GM19395 (cell line): ENCODE measurements around the gene CCDC74B.
"Not testable (repeated sequence)": the region's sequence is repeated elsewhere in the genome, so short reads cannot be mapped to it uniquely, and the experiment has no call there.

Experiments
- ATAC-seq: cut with Tn5 transposase; IDR thresholded peaks from one replicate; pipeline ENCODE4 v1.9.1; 2021; ENCODE audit warnings: mild to moderate bottlenecking, moderate library complexity; ENCODE audit not compliant: unreplicated experiment

CCDC74B gene

GRCh38 chr2:130145006-130145414, at the start of gene CCDC74B:
TSS of gene CCDC74B (minus strand) at chr2:130145112. CDS start at chr2:130144996, 116 bp downstream.
- peak; percentile 85 for ATAC-seq

GRCh38 chr2:130193824-130194223, 48.9 kb upstream of the CCDC74B start:
- ATAC-seq, result not testable (repeated sequence)

- not testable (repeated sequence) for ATAC-seq
Measured at GRCh38 chr2:130192451-130192850, 47.5 kb upstream of the CCDC74B start.

DNA sequence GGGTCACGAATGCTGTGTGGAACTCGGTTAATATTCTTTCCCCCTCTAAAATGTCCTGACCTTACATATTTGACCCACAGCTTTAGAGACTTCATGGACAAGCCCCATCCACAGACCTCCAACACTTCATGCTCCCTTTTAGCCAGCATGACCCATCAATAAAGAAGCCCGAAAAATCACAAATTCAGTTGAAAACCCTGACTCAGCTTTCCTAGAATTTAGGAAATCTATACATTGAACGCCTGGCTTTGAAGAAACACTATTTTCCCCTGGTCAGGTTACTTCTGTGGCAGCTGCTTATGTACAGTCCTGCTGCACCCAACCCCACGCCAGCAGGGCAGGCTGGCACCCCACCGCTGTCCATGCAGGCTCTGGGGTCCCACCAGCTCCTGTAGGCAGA, 46.4 kb upstream of the CCDC74B start:
- not testable (repeated sequence) for ATAC-seq

- no peak for ATAC-seq
Measured at GRCh38 chr2:130190237-130190636, 45.3 kb upstream of the CCDC74B start.

- ATAC-seq, result not testable (repeated sequence)
Measured at GRCh38 chr2:130188958-130189357, 44.0 kb upstream of the CCDC74B start.

DNA sequence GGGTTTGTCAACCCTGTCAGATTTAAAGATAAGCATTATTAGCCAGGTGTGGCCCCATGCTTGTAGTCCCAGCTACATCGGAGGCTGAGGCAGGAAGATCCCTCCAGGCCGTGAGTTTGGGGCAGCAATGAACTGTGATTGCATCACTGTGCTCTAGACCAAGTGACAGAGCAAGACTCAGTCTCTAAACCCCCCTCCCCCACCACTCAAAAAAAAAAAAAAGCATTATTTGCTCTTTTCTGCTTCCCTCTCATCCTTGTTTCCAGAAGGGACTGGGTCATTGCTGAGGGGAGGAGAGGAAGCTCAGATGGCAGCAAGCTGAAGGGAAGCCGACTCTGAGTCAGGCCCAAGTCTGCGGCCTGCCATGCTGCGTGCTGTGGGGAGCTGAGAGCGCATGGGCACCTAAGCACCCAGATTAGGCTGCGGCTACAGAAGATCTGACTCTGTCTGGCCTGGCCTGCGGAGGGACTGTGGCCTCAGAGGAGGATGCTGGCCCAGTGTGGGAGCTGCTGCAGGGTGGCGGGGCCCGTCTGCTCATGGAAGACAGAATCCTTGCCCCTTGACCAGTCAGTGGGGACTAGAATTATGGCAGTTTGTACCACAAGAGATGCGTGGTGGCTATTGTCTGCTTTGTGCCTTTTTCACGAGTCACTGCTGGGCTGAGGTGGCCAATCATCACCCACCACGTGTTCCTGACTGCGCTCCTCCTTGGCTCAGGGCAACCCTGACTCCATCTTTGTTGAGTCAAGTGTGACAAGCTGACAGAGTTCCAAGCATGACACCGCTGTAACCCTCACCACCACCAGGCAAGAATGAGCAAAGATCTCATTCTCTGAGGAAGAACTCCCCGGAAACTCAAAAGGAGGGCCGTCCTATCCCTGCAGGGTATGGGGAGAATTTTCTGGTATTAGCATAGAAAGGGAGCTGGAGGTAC, 43.2 kb upstream of the CCDC74B start:
- not testable (repeated sequence) for ATAC-seq

GRCh38 chr2:130187268-130187667, 42.4 kb upstream of the CCDC74B start:
- ATAC-seq, result no peak

DNA sequence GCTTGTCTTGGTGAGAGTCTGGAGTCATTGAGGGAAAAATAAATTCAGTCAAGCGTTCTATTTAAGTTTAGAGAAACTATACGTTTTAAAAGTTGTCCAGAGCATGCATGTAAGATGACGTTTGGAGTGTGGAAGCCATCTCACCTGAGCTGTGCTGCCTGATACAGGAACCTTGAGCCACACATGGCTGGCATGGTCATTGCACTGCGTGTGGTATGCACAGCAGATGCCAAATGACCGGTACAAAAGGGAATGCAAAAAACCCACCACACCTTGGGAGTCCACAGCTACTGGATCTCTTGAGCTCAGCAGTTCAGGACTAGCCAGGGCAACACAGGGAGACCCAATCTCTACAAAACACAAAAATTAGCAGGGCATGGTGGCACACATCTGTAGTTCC, 41.5 kb upstream of the CCDC74B start:
- no peak for ATAC-seq

GRCh38 chr2:130185896-130186295, 41.0 kb upstream of the CCDC74B start:
- ATAC-seq, result no peak

- no peak for ATAC-seq
Measured at GRCh38 chr2:130185436-130185835, 40.5 kb upstream of the CCDC74B start.

- ATAC-seq, result no peak
Measured at GRCh38 chr2:130183512-130184373, 38.8 kb upstream of the CCDC74B start.

DNA sequence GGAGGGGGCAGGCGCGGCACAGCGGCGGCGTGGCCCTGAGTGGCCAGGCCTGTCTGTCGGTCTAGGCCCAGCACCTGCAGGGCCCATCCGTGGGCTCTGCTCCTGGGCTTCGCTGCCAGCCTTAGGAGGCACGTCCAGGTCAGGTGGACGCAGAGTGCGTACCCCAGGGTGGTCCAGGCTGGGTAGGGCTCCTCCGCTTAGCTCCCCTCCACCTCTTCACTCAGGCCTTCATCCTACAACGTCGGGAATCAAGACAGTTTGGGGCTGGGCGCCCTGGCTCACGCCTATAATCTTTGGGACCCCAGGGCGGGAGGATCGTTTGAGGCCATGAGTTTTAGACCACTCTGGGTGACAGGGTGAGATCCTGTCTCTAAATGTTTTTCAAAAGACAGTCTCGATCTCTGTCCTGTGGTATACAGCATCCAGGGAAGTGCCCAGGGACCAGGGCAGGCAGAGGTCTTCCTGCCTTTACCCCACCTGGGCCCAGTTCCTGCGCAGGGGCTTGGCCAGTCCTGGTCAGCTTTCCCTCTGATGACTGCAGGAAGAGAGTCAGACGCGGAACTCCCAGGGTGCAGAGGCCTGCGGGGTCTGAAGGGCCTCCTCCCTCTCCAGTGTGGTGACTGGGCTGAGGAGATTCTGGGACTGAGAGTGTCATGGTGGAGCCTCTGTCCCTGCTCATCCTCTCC, 38.1 kb upstream of the CCDC74B start:
- ATAC-seq, result peak; percentile 18

GRCh38 chr2:130181880-130182682, 37.2 kb upstream of the CCDC74B start, which contains the start of gene MZT2B:
TSS of gene MZT2B (plus strand) at chr2:130182262. CDS start at chr2:130182283, 21 bp downstream.
- peak; percentile 78 for ATAC-seq

DNA sequence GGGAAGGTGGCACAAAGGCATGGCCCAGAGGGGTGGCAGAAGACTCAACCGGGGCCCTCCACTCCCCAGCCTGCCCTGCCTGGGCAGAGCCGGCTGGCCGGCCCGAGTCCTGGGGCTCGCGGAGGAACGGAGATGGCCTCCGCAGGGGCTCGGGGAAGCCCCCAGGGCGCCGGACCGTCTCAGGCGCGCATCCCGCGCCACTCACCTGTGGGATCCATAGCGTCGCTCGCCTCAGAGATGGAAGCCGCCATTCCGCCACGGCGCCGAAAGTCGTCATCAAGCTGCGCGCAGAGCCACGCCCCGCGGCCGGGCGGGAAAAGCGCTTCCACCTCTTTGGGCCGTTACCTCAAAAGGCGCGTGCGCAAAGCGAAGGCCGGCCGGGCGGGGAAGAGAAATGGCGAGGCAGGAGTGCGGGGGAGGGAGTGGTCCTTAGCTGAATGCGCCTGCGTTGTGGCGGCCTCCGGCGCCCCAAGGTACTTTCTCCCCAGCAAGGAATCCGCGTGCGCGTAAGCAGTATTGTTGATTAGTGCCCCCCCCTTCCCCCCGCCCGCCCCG, 36.5 kb upstream of the CCDC74B start, which contains the start of gene SMPD4:
SMPD4 (minus strand) TSS at position 278 of the 555 bp plus-strand sequence. CDS start 5,010 bp downstream, outside the sequence.
- ATAC-seq, result peak; percentile 65

DNA sequence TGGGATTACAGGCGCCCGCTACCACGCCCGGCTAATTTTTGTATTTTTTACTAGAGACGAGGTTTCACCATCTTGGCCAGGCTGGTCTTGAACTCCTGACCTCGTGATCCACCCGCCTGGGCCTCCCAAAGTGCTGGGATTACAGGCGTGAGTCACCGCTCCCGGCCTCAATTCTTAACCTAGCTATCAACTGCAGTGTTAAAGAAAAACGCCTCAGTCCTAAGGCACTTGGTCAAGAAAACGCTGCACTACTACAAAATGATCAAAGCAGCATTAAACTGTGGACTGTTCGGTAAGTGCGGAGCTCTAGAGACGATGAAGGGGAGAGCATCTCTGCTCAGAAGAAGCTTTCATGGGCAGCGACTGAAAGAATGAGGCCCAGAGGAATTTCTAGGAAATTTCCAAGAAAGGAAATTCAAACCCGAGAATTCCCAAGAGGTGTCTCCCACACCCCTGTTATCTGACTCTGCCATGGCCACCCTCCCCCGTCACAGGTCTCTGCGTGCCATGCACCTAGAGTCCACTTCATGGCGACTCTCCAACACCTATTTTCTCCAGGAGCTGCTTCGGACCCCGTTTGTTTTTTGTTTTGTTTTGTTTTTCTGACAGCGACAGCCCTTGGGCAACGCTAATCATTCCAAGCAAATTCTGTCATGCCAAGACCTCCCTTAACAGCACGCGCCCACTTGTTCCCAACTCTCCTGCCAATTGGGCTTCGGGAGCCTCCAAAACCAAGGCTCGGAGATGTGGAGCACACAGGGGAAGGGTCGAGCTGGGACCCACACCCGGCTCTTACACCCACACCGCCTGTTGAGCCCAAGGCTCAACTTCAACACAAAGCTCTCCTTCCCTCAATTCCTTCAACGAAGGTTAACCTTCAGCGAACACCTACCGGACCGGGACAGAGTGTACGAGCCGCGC, 35.8 kb upstream of the CCDC74B start:
- not testable (repeated sequence) for ATAC-seq

DNA sequence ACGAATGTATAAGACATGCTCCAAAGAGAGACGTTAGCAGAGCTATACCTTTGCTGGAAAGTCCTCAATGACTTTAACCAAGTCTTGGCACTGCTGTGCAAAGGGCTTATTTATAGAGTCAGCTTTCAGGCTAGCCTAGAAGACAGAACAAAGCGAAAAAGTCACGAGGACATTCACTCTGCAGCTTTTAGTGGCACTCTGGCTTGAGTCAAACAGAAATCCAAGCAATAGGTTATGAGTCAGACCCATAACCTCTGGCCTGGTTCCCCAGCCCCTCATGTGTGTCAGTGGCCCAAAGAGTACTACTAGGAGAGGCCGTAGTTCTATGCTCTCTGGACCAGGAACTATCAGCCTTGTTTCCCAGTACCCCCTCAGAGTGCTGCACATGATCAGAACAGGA, 30.0 kb upstream of the CCDC74B start:
- not testable (repeated sequence) for ATAC-seq

GRCh38 chr2:130169896-130170295, 25.0 kb upstream of the CCDC74B start:
- ATAC-seq, result no peak
